ENCODE results near the gene UCK2.

UCK2 gene

DNA sequence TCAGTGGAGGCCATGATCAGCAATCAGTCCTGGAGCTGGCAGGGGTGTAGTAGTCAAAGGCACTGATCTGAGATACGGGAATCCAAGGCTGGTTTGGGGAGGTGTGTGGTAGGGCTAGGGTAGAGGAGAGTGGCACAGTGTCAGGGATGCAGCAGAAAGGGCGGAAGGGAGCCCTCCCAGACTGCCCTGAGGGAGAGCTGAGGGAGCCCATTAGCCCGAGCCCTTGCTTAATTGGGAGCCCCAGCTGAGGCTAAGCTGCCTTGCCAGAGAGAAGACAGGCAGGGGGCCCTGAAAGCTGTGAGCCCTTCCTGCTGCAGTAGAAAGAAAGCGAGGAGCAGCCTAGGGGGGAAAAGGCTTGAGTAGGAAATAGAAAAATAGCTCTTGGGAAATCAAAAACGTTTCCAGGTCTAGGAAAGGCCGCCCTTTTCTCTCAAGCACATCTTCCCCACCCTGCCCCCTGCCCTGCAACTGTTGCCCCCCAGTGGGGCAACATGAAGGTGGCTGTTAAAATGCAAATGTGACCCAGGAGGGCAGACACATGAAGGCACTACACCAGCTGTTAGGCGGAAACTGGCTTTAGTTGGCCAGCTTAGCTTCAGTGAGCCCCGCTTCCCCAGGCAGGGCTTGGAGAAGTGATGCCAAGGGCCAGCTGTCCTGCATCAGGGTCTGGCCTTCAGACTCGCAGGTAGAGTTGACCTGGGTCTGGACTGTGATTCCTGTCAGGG, 106.2 kb downstream of the UCK2 start:
- no peak for DNase-seq (ENCODE audit: low read depth in 2 of 2, low spot score in 1 of 2)

DNA sequence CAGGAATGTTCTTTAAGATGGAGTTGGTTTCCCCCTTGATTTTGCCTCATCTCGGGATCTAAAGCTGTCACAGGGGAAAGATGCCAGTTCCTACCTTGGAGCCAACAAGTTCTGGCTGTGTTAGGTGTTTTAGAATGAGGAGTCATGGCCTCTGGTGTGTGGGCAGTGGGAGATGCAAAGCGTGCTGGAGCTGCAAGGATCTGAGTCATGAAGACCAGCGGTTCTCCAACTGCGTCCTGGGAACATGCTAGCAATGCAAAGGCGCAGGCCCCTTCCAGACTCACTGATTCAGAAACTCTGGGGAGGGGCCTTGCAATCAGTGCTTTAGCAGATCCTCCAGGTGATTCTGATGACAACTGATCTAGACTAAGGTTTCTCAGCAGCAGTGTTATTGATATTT, 109.1 kb downstream of the UCK2 start:
- no peak for DNase-seq (ENCODE audit: low read depth in 2 of 2, low spot score in 1 of 2)

DNA sequence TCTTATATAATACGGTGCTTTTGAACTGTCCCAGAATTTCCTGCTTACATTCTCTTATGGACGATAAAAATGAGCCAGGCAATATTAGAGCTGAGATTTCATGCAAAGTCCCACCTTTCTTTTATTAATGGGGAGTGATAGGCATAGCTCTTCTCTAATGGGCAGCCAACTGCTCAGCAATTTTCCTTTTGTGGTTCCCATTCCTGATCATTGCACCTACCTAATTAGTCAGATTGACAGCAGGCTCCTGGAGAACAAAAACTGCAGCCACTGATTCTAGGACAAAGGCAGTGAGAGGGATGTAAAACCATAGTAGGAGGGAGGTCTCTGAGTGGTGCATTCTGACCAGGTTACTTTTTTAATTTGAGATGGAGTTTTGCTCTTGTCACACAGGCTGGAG, 110.4 kb downstream of the UCK2 start:
- no peak for DNase-seq (ENCODE audit: low read depth in 2 of 2, low spot score in 1 of 2)

- no peak for DNase-seq (ENCODE audit: low read depth in 2 of 2, low spot score in 1 of 2)
These were observed 111.4 kb downstream of the UCK2 start for GRCh38 chr1:165938844-165939243.

DNA sequence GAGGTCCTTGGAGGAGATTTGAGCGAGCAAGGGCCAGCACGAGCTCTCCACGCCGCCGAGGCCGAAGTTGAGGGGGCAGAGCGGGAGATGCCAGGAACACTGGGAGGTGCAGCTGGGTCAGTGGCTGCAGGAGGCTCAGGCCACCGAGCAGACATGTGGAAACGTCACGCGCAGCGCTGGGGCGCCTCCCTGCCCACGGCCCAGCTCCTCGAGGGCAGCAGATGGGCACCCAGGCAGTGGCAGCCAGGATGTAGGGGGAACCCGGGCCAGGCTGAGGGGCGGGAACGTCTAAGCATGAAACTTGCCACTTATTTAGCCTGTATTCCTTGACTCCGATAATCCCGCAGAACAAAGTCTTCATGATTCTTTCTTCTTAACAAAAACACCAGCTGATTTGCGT, 114.1 kb downstream of the UCK2 start:
- DNase-seq (ENCODE audit: low read depth in 2 of 2, low spot score in 1 of 2) = no peak

GRCh38 chr1:165942062-165942461, 114.6 kb downstream of the UCK2 start:
- no peak for DNase-seq (ENCODE audit: low read depth in 2 of 2, low spot score in 1 of 2)

DNA sequence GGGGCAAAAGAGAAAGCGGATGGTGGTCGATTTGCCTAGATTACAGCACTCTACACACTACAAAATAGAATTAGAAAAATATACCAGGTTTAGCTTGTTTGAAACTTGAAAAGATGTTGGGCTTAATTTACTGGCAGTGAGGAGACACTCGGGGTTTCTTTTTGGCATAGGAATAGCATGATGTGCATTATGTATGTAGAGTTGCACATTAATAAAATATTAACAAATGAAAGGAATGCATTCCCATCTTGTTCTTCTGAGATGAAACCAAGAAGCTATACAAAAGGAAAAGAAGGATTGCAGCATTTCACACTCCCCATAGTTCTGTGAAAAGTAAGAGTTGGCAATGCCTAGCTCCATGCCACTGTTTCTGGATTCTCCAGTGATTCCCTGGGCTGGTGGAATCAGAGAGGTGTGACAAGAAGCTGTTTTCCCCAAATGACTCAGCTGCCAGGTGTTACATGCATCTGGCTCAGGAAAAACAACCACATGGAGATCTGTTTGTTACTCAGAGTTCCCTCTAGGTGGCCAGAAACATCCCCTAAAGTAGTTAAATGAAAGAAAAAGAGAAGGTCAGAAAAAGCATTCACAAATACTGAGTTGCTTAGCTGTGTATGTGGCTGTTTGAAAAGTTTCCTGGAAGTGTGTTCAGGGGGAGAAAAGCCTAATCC, 115.6 kb downstream of the UCK2 start:
- DNase-seq (ENCODE audit: low read depth in 2 of 2, low spot score in 1 of 2) = no peak

- no peak for DNase-seq (ENCODE audit: low read depth in 2 of 2, low spot score in 1 of 2)
These were observed 118.5 kb downstream of the UCK2 start for GRCh38 chr1:165945911-165946310.

DNA sequence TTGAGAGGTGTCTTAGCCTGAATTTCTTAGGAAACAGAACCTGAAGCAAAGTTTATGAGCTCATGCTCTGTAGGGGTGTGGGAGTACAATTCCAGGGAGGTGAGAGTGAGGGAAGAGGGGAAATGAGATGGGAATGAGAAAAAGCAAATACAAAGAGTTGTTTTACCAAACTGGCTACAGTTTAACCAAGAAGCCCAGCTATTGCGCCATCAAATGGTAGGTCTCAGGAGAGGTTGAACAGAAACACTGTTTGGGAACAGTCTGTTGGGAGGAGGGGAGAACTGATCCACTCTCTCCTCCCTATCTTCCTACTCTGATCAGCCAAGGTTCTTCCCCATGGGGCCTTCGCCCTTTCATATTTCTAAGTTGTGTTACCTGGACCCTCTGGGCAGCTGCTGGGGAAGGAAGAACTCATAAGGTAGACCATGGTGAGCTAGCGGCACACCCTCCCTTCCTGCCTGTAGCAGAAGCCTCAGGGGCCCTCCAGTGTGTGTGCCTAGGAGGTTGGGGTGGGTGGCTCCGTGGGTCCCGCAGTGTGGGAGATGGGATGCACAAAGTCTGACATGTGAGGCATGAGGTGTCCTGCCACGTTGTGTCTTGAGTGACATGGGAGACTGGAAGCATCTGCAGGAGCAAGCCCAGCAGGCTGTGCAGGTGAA, 120.5 kb downstream of the UCK2 start:
- DNase-seq (ENCODE audit: low read depth in 2 of 2, low spot score in 1 of 2) = no peak

GRCh38 chr1:165949335-165950130, 122.1 kb downstream of the UCK2 start:
- DNase-seq (ENCODE audit: low read depth in 2 of 2, low spot score in 1 of 2) = no peak

- no peak for DNase-seq (ENCODE audit: low read depth in 2 of 2, low spot score in 1 of 2)
These were observed 127.5 kb downstream of the UCK2 start for GRCh38 chr1:165954940-165955339.

- no peak for DNase-seq (ENCODE audit: low read depth in 2 of 2, low spot score in 1 of 2)
These were observed 130.9 kb downstream of the UCK2 start for GRCh38 chr1:165958306-165958705.

- DNase-seq (ENCODE audit: low read depth in 2 of 2, low spot score in 1 of 2) = no peak
These were observed 132.7 kb downstream of the UCK2 start for GRCh38 chr1:165960136-165960535.

GRCh38 chr1:165960881-165961280, 133.5 kb downstream of the UCK2 start:
- no peak for DNase-seq (ENCODE audit: low read depth in 2 of 2, low spot score in 1 of 2)

Measured in stimulated activated CD8-positive, alpha-beta memory T cell treated with anti-CD3 and anti-CD28 coated beads, Interleukin-4, amount 100 ng/mL, for 4 hours (primary cell).